GM21737 (cell line): ENCODE data around the gene C10orf71.

ENCODE experiments used
- ATAC-seq: cut with Tn5 transposase; IDR thresholded peaks from one replicate; pipeline ENCODE4 v1.9.1; 2021; ENCODE audit warnings: mild to moderate bottlenecking, moderate library complexity; ENCODE audit not compliant: unreplicated experiment

C10orf71 gene

GRCh38 chr10:49272251-49273081, 26.5 kb upstream of the C10orf71 start:
- ATAC-seq, result no peak

DNA sequence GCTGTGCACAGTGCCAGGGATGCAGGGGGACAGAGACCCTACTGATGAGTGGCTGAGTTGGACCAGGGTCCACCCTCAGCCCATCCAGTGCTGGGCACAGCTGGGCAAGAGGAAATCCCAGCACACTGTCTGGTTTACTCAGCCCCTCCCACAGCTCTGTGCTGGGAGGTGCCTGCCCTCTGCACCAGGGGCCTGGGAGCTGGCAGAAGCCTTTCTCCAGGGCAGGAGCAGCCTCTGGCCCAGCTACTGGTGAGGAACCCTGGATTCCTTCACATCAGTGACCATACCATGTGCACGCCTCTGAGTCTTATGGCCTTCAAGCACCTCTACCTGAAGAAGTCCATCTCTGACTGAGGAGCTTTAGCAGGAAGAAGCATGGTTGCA, 25.9 kb upstream of the C10orf71 start:
- ATAC-seq, result no peak

GRCh38 chr10:49273626-49274025, 25.3 kb upstream of the C10orf71 start:
- ATAC-seq, result no peak

- ATAC-seq, result no peak
Observed at GRCh38 chr10:49274886-49275285, 24.1 kb upstream of the C10orf71 start.

DNA sequence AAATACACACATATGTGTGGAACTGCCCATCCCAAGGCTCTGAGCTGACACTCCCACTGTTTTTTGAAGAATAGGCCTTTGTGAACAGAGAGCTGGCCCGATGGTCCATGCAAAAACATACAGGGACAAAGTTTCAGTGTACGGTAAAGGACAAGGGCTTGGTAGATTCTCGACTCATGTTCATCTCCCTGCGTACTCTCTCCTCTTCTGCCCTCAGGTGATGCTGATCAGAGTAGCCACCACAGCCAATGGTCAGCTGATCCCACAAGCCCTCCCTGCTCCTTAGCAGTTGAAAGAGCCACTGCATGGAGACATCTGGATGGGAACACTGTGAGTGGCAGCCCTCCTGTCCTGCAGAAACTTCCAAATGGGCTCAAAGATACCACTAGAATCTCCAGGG, 23.1 kb upstream of the C10orf71 start:
- no peak for ATAC-seq

- no peak for ATAC-seq
Observed at GRCh38 chr10:49276596-49276995, 22.4 kb upstream of the C10orf71 start.

- no peak for ATAC-seq
Observed at GRCh38 chr10:49277973-49278372, 21.0 kb upstream of the C10orf71 start.

DNA sequence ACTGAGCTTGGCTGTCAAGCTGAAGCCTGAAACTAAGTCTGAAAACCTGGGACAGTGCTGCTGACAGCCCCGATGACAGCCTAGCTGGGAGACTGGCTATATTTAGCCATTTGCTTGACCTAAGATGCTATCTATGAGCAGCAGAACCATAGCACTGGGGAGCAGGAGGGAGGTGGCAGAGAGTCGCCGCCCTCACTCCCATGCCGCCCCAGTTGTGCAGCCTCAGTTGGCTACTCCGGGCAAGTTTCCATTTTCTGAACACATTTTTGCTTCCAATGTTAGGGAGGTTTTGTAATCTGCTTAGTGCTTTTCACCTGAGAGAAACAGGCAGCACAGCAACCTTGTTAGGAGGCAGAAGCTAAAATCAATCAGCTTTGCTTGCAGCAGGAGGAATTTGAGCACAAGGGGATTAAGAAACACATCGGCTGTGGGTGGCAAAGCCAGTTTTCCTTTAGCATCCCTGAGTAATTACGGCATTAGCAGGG, 20.4 kb upstream of the C10orf71 start:
- no peak for ATAC-seq

DNA sequence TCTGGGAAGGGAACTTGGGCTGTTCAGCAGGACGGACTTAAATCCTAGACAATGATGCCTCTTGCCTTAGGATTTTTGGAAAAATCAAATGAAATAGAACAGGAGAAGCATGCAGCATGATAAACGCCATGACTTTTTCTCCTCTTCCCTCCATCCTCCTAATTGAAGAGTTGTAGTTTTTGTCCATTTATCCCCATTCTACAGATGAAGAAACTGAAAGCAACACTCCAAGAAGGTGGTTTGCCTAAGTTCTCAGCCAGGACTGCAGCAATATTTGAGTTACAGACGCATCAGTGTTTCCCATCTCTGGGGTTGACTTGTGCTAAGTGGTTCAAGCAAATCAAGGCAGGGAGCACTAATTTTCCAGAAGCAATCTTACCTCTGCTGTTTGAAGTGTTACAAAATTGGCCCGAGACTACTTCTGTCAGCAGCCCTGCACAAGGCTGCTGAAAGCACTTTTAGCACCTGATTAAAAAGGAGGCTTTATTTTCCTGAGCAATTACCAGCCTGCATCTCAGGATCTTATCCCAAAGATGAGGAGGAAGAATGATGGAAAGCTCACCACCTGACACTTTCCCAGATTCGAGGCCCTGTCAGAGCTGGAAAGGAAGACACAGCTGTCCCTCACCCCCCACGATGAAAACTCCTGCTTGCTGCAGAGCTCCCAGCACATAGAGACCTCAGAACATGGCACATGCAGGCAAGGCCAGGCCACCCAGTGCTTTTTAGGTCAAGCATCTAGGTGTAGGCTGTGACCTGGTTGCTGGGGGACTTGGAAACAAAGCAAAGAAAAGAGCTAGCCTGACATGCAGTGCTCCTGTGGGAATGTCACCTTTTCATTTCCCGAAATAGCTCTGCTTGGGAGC, 19.7 kb upstream of the C10orf71 start:
- ATAC-seq, result no peak

DNA sequence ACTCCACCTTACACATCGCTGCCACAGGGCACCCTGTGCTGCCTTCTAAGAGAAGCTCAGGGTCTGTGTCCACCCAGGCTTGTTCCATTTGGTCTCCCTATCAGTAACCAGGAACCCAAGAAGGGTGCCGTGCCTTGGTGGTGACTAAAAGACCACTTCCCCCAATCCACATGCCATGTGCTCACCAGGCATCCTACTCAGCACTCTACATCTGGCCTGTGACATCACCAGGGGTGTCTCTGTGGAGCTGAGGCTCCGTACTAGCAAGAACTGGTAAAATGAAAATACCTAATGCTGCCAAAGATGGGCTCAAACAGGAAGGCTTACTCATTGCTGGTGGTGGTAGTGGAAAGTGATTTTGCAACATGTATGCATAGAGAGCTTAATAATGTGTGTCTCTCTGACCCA, 19.0 kb upstream of the C10orf71 start:
- no peak for ATAC-seq

DNA sequence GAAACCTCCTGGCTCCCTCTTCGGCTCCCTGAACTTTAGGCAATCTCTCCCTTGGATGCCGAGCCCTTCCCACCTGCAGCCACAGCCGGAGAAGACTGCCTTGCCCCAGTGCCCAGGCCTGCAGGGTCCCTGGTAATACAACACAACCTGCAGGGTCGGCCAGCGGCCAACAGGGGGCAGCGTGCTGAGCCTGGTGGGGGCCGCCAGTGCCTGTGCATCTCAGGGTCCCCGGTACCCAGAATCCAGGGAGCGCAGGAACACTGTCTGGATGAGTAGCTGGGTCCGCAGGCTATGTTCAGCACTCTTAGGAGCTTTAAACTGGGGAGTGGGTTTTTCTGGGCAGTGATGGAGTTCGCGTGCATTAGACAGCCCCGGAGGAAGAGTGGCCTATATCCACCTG, 17.5 kb upstream of the C10orf71 start:
- no peak for ATAC-seq

GRCh38 chr10:49282306-49282705, 16.7 kb upstream of the C10orf71 start:
- ATAC-seq, result no peak

DNA sequence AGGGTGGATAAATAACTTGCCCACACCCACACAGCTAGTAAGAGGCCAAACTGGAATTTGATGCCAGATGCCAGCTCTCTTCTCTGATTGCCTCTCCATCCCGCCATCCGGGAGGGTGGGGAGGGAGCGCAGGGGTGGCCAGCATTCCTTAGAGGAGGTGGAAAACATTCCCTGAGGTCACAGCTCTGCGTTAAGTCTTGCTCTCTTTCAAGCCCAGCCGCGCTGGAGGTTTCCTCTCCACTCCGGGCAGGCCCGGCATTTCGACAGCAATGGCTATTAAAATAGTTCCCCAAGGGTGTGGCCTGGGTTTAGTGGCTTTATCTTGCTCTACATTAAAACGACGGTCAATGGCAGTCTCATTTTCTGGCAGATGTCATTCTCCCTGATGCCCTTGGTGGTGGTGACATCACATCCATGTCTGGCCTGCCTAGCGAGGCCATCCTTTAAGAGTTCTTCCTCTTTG, 16.1 kb upstream of the C10orf71 start:
- ATAC-seq, result no peak

DNA sequence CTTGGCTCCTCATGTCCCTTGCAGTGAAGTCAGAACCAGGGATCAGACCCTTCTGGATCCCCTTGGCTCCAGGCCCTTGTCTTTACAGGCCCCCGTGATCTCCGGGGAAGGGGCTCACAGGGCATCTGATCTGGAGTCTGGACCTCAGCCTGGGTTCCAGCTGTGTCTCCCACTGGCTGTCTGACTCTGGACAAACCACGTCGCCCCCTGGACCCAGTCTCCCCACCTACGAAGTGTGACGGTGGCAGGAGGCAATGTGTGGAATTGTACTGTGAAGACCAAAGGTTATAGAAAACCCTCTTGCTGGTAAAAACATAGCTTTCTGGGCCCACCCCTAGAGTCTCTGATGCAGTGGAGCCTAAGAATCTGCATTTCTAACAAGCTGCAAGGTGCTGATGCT, 15.5 kb upstream of the C10orf71 start:
- ATAC-seq, result no peak

- no peak for ATAC-seq
Observed at GRCh38 chr10:49284356-49284755, 14.6 kb upstream of the C10orf71 start.

DNA sequence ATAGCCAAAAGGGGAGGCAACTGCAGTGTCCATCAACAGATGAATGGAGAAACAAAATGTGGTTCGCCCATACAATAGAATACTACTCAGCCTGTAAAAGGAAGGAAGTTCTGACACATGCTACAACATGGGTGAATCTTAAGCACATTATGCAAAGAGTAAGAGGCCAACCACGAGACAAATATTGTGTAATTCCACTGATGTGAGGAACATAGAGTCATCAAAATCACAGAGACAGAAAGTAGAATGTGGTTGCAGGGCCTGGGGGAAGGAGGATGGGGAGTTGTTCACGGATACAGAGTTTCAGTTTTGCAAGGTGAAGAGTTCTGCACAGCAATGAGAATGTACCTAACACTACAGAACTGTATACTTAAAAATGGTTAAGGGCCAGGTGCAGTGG, 13.7 kb upstream of the C10orf71 start:
- no peak for ATAC-seq

DNA sequence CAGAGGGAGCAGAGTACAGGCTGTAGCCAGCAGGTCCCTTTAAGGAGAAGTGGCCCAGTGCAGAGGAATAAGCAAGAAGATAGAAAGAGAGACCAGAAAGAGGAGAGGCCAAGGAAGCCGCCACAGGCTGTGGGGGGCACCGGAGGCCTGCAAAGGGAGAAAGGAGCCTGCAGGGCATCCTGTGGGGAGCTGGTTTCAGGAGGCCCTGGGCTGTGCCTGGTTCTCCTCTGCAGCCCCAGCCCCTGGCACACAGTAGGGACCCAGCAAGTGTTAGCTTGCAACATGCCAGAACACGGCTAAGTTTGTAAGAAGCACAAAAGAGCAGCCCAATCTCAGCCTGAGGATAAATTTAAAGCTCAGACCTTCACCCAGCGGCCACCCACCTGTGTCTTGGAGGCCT, 12.3 kb upstream of the C10orf71 start:
- no peak for ATAC-seq

DNA sequence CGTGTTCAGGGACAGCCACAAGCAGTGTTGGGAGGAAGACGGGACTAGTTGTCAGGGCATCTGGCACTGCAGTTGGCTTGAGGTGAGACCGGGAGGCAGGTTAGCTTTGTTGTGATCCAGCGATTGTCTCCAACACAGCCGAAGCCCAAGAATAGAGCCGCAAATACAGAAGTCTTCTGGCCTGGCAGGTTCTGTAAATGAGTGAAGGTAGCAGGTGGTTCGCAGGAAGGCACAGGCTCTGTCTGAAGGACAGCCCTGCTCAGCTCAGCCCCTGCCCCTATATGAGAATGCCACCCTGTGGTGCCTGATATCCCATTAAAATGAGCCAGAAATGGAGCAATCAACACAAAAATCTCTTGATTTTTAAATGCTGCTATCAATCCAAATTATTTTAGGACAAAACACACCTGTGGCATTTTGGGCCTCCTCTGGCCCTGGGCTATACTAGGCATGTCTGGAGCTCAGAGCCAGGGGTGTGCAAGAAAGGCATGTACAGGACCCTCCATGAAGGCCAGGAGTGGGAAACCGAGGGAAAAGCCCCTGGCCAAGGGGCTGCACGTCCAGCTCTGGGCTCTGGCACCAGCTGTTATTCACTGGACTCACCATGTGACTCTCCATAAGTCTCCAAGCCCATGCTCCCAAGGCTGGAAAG, 11.2 kb upstream of the C10orf71 start:
- no peak for ATAC-seq

- ATAC-seq, result no peak
Observed at GRCh38 chr10:49288341-49289065, 10.5 kb upstream of the C10orf71 start.

GRCh38 chr10:49289480-49289879, 9.5 kb upstream of the C10orf71 start:
- ATAC-seq, result no peak

- ATAC-seq, result no peak
Observed at GRCh38 chr10:49290131-49290530, 8.8 kb upstream of the C10orf71 start.
